Coronary artery (tissue), 2 donors: ENCODE results near the gene LINGO1.

Experiments
- DNase-seq: peaks from one replicate; pipeline ENCODE4 v3.0.0-alpha.2; 2017; ENCODE audit warnings: low spot score
- H3K27ac ChIP-seq, 2 donors: fragments of 200-600 bp; sonication (generic); one replicate each; pipeline ENCODE4 v1.5.1; 2016 to 2019
- H3K4me3 ChIP-seq: fragments of 200-600 bp; sonication (generic); 2 replicates; pipeline ENCODE4 v1.5.1; 2016; ENCODE audit warnings: mild to moderate bottlenecking, moderate library complexity
- TF ChIP-seq, protein P1 (sequence below): fragments of 200-600 bp; sonication (generic); IDR thresholded peaks from one replicate; pipeline ENCODE4 v1.5.1; 2019; ENCODE audit warnings: antibody characterized with exemption

LINGO1 gene

DNA sequence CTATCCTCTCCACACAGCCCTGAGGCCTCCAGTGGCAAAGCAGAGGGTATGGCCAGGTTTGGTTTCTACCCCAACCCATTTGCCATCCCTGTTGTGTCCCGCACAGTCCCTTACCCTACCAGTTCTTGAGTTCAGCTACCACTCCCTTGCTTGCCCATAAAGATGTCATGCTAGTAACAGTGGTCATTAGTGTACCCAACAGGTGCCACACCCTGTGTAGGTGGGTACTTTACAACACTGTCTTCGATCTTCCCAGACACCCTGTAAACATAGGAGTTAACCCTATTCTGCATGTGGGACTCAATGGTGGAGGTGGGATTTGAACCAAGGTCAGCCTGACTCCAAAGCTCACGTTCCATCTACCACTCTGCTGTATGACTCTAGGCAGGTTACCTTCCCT lies 23.2 kb downstream of the LINGO1 start:
- Histone ChIP-seq H3K27ac (peak overlapping the region in 1 of 2 donors; percentile 68), H3K4me3 (no peak overlapping the region)
- TF ChIP-seq, protein P1, sequence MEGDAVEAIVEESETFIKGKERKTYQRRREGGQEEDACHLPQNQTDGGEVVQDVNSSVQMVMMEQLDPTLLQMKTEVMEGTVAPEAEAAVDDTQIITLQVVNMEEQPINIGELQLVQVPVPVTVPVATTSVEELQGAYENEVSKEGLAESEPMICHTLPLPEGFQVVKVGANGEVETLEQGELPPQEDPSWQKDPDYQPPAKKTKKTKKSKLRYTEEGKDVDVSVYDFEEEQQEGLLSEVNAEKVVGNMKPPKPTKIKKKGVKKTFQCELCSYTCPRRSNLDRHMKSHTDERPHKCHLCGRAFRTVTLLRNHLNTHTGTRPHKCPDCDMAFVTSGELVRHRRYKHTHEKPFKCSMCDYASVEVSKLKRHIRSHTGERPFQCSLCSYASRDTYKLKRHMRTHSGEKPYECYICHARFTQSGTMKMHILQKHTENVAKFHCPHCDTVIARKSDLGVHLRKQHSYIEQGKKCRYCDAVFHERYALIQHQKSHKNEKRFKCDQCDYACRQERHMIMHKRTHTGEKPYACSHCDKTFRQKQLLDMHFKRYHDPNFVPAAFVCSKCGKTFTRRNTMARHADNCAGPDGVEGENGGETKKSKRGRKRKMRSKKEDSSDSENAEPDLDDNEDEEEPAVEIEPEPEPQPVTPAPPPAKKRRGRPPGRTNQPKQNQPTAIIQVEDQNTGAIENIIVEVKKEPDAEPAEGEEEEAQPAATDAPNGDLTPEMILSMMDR = no peak
- DNase-seq = no peak

DNA sequence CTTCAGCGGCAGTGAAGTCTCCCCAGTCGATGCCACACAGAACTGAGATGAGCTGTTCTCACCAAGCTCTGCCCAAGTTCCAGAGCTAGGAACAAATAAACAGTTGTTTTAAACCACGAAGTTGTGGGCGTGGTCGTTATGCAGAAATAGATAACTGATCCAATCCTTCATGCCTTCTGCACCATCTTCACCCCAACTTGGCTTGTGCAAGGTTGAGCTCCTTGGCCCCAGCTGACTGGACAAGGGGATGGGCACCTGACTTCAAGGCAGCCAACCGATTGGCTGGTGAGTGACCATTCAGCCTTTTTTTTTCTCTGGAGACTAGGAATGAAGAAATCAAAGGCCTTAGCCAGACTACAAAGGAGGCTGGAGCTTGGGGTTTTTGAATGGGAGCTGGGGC lies 23.9 kb downstream of the LINGO1 start:
- TF ChIP-seq, protein P1 = no peak
- no peak overlapping the region for H3K4me3 ChIP-seq
- peak overlapping the region in 1 of 2 donors; percentile 86 for H3K27ac ChIP-seq
- DNase-seq = no peak

DNA sequence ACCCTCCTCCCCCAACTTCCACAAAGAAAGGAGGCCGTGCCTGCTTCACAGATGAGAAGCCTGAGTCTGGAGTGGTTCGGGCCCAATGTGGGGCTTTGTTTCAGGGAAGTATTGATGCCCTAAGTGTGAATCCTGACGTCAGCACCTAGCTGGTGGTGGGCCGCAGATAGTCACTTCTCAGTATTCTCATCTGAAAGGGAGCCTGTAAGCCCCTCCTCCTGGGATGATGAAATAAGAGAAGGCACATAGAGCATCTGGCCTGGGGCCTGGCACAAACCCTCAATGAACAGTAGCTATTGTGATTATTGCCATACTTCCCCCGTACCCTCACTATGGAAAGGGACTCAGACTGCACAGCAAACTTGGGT lies 24.8 kb downstream of the LINGO1 start:
- H3K27ac ChIP-seq = peak overlapping the region; percentile 29 to 86

DNA sequence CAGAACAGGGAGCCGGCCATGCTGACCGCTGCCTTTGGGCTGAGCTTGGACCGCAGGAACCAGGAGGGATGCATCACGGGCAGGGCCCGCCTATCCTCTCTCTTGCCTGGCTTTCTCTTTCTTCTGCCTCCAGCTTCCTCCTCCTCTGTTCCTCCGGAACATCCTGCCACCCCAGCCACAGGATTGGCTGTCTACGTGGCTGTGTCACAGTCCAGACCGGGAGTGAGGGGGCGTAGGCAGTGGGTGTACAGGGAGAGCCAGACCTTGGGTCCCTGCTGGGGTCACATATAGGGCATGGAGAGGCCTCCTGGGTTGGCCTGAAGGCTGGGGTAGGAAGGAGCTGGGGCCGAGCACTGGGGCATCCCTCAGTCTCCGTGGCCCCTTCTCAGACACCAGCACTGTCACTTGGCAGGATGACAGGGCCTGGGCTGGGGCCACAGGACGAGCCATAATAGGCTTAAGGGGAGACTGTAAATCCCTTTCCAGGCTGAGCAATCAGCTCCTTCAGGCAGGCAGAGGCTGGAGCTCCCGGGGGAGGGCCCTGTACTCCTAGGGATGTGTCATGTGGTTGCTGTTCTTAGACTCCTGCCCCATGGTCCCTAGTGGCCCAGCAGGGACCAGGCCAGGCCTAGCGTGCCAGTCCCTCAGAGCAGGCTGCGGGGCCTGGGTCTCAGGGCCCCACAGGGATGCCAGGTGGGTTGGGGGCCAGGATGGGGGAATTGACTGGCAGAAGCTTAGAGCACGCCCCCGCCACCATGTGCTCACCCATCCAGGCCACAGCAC lies 25.4 kb downstream of the LINGO1 start:
- peak; percentile 85 for DNase-seq
- TF ChIP-seq, protein P1 = no peak
- peak overlapping the region; percentile 29 to 86 for H3K27ac ChIP-seq
- H3K4me3 ChIP-seq = no peak overlapping the region

More for the DNA sequence above, 24.8 kb downstream of the LINGO1 start:
- no peak for DNase-seq
- no peak overlapping the region for H3K4me3 ChIP-seq
- TF ChIP-seq, protein P1 = no peak

DNA sequence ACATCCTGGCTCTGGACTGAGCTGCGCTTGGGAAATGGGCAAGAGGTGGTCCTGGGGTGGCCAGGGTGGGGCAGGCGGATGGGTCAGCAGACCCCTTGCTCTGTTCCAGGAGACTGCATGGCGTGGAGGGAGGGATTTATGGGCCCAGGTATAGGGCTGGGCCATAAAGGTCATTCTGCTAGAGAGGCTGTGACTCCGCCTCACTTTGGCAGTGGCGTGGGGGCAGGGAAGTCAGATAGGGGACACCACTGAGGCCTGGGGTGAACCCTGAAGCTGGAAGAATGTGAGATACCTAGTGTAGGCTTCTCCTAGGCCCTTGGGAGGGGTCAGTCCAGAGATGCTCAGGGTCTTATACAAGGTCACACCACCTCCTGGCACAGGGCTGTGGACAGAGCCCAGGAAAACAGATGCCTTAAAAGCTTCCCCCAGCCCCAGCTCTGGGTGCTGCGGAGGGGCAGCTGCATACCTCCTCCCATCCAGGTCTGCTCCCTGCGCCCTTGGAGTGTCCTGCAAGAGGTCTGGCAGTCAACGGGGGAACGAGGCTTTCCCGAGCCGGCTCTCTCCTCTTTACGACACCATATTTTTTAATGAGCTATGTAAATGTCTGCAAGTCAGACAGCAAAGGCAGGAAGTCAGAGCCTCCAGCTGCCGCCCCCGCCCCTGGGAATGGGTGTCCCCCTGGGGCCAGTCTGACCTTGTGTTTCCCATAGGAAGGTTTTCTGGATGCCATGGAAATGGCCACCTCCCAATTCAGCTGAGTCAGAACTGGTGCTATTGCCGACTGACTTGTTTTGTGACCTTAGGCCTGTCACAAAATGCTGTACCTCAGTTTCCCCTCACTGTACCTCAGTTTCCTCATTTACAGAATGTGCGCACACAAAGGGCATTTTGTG lies 26.3 kb downstream of the LINGO1 start:
- TF ChIP-seq, protein P1 = no peak
- no peak for DNase-seq
- peak overlapping the region in 1 of 2 donors; percentile 86 for H3K27ac ChIP-seq
- H3K4me3 ChIP-seq = no peak overlapping the region

DNA sequence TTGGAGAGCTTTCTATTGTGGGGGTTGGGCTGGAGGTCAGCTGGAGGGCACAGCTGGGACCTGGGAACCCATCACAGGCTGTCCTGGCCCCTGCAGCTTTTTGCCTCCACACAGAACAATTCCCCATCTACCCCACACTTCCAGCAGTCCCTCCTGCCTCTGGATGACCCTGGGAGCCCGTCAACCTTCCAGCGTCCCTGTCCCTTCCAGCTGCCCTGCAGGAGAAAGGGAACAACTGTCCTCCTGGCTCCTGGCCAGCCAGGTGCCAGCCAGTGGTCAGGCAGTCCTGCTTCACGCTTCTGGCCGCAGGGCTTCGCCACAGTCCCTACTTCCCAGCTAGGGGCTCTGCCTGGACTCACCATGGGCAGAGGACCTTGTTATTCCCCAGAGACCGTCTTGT lies 27.2 kb downstream of the LINGO1 start:
- H3K27ac ChIP-seq = no peak overlapping the region
- DNase-seq = no peak
- H3K4me3 ChIP-seq = no peak overlapping the region
- TF ChIP-seq, protein P1 = no peak
